Fibroblast of gingiva (primary cell): ENCODE results near the gene DEFB113.
"Not testable (repeated sequence)": the region's sequence is repeated elsewhere in the genome, so short reads cannot be mapped to it uniquely, and the experiment has no call there.

ENCODE experiments used
- DNase-seq: peaks from one replicate; pipeline ENCODE4 v3.0.0-alpha.2; 2011; ENCODE audit warnings: low read depth

DEFB113 gene, protein sequence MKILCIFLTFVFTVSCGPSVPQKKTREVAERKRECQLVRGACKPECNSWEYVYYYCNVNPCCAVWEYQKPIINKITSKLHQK

GRCh38 chr6:49969605-49970004, at the start of gene DEFB113:
DEFB113 (minus strand) TSS chr6:49969625; CDS start chr6:49969625, 0 bp downstream.
- DNase-seq = no peak

DNA sequence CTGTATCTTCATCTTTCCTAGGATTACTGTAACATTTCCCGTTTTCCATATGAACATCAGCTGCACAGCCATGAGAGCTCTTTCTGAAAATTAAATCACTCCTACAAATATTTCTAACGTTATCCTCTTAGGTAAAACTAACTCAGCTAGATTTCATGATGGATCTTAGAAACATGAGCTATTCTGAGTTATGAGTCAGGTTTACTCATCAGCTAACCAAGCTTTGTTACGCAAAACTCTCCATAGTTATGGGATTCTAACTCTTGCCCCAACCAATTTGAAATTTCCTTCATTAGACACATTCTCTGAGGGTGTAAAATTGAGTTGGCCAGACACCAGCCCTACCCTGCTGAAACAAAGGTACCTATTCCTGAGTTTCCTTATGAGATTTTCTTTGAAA, 38.4 kb upstream of the DEFB113 start:
- DNase-seq = no peak

DNA sequence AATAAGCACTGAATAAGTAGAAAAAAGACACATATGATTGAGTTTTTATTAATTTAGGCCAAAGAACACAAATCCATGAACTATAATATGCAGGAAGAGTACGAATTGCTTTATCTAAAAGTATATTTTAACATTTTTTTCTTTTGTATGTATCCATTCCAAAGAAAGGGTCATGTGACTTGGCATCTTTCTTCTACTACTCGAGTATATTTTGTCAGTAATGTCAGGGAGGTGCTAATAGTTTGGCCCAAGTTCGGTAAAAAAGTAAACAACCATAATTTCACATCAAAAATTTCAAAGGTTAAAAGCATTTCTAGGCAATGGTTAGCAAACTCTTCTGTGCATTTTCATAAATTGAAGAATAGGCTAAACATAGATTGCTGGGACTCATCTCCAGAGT, 33.7 kb upstream of the DEFB113 start:
- no peak for DNase-seq

DNA sequence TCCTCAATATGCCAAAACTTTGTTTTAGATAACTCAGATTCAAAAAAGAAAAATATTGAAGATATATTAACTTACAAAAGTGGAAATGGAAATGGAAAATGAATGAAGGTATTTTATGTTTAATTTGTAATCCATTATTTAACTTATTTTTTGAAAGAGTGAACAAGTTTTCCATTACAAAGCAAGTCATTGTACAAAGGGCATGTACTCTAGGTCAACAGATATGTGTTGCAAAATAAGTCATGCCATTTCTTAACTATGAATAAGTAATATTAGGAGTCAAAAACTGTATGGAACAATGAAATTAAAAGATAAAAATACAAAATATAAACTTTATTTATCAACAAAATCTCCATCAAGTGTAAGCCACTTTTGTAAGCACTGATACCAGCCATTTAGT, 25.9 kb upstream of the DEFB113 start:
- DNase-seq = no peak

GRCh38 chr6:49988900-49989299, 19.5 kb upstream of the DEFB113 start:
- DNase-seq = no peak

DNA sequence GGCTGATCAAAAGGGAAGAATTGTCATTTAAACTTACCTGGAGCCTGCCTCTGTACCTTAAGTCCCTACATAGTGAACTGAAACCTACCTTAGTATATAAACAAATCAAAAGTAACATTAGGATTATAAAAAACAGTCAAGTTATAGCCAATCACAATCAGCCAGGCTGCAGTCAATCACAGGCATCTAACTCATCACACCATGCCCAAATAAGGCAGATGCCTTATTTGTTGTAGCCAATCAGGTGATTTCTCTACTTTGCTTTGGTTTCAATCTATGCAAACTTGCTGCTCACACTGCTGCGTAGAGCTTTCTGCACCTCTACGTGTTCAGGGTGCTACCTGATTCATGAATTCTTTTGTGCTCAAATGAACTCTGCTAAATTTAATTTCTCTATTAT, 18.3 kb upstream of the DEFB113 start:
- no peak for DNase-seq

- DNase-seq = no peak
Observed at GRCh38 chr6:49986551-49986950, 17.1 kb upstream of the DEFB113 start.

DNA sequence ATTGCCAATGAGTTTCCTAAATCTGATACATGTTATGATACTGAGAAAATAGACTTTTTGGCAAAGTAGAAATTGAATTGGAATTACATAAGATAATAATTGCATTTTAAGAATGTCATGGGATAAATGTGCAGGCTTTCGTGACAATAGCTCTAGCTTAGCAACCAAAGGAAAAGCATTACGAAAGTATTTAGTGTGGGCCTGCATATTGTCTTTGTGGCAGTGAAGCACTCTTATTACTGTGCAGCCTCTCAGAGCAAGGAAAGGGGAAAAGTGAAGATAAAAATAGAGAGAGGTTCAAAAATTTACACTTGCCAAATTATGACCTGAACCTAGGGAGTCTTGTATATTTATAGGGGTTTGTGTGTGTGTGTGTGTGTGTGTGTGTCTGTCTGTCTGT, 12.6 kb upstream of the DEFB113 start:
- no peak for DNase-seq

DNA sequence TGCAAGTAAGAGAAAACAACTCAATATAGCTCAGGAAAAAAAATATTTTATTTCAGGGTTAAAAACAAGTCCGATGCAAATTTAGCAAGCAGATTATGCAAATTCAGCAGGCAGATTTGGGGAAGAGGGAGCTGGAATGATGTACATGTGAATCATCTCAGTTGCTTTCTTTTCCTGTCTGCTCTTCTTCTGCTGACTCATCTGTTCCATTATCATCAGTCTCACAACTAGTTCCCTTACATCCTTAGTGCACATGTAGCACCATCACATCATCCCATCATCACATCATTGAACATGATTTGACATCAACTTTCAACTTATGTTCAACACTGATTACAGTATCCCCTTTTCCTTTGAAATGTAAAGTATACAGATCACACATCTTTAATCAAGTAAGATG, 11.5 kb upstream of the DEFB113 start:
- peak; percentile 5 for DNase-seq

DNA sequence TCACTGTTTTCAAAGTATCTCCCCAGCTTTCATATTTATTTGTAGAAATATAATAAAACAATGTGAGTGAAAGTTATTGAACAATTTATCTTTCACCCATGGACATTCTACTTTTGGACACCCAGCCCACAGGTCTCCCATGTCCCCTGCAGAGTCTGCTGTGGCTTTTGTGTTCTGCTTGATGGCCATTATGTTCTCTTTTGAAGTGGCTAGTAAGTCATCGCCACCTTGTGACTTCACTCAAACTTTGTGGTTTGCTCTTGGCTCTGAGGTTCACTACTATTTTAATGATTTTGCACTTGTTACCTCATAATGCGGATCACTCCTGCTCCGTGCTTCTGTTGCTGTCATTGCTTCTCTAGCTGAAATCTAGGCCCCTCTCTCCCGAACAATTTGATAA, 10.2 kb upstream of the DEFB113 start:
- no peak for DNase-seq

DNA sequence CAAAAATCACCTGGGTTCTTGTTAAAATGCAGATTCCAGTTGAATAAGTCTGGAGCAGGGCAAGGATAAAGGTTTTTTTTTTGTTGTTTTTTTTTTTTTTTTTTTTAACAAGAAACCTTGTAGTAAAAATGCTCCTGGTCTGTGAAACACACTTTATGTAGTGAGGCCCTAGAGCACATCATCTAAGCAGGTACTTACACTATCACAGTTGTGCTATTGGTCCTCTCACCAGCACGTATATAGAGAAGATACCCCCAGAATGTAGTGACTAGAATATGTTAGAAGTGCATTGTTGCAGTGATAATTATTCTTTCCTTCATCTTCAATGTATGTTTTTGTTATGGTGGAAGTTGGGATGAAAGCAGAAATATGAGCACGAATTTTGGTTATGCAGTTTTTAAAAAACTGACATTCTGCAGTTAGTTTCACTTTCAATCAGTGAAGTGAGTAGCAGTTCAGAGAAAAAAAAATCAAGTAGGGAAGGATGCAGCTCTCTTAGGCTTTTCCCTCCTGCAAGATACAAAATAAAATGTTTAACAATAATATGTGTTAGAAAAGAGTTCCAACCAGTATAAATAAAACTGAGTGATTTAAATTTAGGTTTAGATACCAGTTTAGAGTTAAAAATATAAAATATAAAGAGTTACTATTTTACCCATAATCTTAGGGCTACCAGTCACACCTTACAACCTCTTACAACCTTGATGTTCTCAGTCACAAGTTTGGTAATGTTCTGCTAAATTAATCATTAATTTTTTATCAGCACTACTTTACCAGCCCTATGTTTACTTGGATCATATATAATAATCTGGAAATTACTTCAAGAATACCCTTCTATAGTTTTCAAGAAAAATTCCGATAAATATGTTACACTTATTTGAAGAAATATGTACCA, 9.2 kb upstream of the DEFB113 start:
- DNase-seq = no peak

GRCh38 chr6:49966823-49967222, 2.6 kb downstream of the DEFB113 start:
- no peak for DNase-seq

DNA sequence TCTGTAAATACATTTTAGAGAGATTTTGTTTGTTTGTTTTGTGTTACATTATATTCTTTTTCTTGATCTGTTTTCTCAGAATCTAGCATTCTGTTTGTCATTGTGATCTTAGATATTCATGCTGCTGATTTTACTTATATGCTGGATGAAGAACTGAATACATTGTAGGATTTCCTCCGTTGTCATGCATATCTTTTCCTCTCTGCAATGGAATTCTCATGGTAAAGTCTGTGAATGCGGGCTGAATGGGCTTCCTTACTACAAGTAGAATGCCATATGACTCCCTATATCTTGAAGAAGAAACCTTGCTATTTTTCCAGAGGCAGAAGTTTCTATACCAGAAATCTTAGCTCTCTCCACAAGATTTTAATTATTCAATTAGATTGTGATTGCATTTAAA, 3.1 kb downstream of the DEFB113 start:
- no peak for DNase-seq

DNA sequence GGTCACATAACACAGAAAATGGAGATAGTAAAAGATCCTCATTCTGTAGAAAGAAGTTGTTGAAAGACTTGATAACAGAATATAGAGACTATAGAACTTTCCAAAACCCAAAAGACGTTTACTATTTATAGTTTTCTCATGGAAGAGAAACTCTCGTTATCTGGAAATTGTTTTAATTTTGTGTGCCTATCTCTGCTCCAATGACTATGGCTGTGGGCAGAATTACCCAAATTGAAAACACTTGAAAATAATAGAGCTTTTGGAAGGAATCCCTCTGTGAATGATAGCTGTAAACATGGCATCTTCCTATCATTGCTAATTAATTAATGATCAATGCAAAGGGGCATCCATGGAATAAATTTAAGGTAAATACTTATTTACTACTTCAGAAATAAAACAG, 5.4 kb downstream of the DEFB113 start, which contains the start of gene DEFB114:
Gene DEFB114, minus strand, starts transcription at position 101 of the 400 bp plus-strand sequence. Its CDS starts 59 bp downstream, at position 42.
- no peak for DNase-seq

DNA sequence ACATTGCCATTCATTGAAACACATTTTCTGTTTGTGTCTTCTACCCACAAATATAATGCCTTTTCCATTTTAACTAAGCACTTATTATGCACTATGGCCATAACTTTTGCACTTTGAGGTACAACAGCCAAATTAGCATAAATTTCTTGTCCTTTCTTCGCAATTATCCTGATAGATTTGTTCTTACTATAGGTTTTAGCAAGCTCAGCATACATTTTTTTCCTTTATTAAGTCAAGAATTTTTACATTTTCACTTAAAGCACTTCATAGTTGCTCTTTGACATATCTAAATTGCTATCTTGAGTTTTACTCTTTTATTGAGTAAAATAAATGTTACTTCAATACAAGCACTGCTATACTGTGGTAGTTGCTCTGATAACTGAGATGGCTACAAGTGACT, 11.2 kb downstream of the DEFB113 start:
- no peak for DNase-seq

DNA sequence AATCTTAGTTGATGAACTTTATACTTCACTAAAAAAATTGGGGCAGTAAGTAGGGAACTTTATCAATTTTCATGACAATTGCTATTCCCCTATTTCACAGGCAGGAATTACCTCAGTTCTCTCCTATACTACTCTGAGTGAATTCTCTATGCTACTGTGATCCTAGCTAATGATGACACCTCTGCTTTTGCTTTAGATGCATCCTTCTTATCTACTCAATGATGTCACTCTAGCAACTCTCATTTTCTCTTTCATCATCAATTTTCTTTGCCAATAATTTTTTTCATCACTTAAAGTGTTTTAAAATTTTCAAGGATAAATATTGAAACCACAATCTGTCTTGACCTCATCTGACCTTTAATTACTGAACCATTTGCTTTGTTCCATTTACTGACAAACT, 13.6 kb downstream of the DEFB113 start:
- DNase-seq = no peak

DNA sequence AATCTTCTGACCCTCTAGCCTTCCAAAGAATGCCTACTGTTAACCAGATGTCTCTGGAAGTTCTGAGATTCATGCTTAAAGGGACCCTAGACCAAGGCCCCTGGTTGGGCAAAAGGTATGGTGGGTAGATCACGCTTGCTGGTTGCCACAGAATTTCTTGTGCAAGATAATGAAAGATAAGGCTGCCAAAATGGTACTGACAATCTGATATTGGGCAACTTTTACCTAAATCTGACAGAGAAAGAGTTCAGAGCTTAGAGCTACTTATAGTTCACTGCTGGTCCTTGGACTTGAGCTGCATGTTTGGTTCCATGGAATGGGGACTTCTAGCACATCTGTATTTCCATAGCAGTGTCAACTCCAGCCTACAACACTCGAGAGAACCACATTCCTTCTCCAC, 17.5 kb downstream of the DEFB113 start:
- DNase-seq = no peak

DNA sequence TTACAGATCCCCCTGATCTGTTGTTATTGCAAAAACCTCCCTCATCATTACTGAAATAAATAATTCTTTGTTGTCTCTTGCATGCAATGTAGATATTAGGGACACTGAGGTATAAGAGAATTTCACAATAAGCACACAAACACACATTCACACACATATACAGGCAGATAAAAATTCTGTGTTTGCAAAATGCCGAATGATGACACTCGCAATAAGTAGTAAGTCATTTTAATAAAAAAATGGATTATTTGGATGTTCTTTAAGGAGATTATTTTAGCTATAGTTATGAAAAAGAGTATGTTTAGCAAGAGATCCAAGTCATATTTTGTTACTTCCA, 19.0 kb downstream of the DEFB113 start:
- DNase-seq = no peak

DNA sequence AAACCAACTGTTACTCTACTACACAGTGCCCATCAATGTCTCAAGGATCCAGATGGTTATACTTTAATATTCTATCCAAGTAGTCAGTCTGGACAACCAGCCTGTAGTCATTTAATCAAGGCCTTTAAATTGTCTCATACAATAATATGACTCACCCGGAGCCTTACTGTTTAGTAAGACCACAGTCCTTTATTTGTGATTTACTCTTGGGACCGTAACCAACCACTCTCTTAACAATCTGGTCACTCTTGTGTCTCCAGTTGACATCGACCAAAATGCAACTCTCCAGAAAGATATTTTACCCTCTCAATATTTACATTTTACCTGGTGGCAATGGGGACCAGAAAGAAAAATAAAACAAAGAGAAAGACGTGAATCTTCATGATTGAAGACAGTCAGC, 20.4 kb downstream of the DEFB113 start:
- no peak for DNase-seq

DNA sequence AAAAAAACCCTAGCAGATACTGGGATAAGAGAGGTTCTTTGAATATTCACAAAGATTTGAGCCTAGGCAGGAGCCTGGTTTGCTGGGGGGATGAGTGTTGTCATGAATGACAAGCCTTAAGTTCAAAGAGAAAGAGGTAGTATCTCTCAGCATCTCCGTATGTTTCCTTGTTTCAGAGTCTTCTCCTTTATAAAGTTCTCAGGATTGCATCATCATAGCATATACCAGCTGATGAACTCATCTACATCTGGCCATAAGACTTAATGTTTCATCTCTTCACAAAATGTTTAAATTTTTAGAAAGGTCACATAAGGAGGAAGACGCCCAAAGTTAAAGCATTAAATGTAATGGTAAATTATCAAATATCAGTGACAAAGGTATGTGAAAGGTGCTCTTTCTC, 22.6 kb downstream of the DEFB113 start:
- DNase-seq = no peak

- not testable (repeated sequence) for DNase-seq
Observed at GRCh38 chr6:49944068-49944467, 25.4 kb downstream of the DEFB113 start.

GRCh38 chr6:49939993-49940498, 29.4 kb downstream of the DEFB113 start:
- no peak for DNase-seq

DNA sequence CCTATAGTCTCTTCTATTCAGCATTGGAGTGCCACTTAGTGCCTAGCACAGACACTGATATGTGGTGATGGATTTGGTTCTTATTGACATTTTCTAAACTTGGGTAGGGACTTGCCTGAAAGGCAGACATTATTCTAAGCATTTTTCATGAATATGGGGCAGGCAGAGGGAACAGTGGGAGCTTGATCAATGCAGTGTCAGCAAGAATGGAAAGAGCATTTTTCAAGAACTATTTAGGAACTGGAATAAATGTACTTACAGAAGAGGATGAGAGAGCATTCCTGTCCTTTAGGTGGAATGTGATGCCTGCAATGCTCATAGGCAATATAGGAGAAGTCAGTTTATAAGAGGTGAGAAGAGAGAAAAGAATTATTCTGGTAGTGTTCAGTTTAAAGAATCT, 31.6 kb downstream of the DEFB113 start:
- DNase-seq = no peak

DNA sequence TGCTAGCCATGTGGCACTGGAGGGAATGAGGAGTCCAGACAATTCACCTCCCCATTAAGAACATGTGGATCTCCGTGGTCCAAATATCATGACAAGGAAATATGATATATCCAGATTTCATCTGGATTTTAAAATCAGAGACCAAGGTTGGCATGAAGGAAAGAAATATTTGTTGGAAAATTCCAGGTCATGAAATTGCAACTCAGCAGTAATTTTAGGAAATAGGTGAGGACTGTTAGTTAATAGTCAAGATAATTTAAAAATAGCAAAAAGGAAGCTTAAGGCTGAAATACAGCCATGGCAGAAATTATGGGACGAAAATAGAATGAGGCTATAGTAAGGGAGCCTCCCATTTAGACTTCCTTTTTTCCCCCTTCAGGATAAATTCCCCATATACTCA, 32.4 kb downstream of the DEFB113 start:
- no peak for DNase-seq
